ENCODE measurements around the gene PNPLA5. TPM values are rescaled to one million over a fixed set of nuclear protein-coding genes. Genes with fewer than 3 reads are reported as not detected.
"Not testable (repeated sequence)": the region's sequence is repeated elsewhere in the genome, so short reads cannot be mapped to it uniquely, and the experiment has no call there.

PNPLA5 gene
- polyA plus RNA-seq, 4 donors = 0.06 to 0.16 (median 0.13) TPM; not detected in 1

GRCh38 chr22:43883012-43883661 lies 8.7 kb downstream of the PNPLA5 start:
- DNase-seq (ENCODE audit: low read depth in 4 of 4, low spot score in 2 of 4) = peak in 1 of 4 donors; percentile 48

GRCh38 chr22:43882122-43882767 lies 9.6 kb downstream of the PNPLA5 start:
- no peak for DNase-seq (ENCODE audit: low read depth in 4 of 4, low spot score in 2 of 4)

- no peak for DNase-seq (ENCODE audit: low read depth in 4 of 4, low spot score in 2 of 4)
These were observed 10.4 kb downstream of the PNPLA5 start for GRCh38 chr22:43881091-43882061.

- DNase-seq (ENCODE audit: low read depth in 4 of 4, low spot score in 2 of 4) = no peak
These were observed 11.2 kb downstream of the PNPLA5 start for GRCh38 chr22:43880541-43880991.

- DNase-seq (ENCODE audit: low read depth in 4 of 4, low spot score in 2 of 4) = no peak
These were observed 11.8 kb downstream of the PNPLA5 start for GRCh38 chr22:43879901-43880540.

GRCh38 chr22:43878831-43879550 lies 12.8 kb downstream of the PNPLA5 start:
- no peak for DNase-seq (ENCODE audit: low read depth in 4 of 4, low spot score in 2 of 4)

- no peak for DNase-seq (ENCODE audit: low read depth in 4 of 4, low spot score in 2 of 4)
These were observed 13.6 kb downstream of the PNPLA5 start for GRCh38 chr22:43878079-43878795.

- DNase-seq (ENCODE audit: low read depth in 4 of 4, low spot score in 2 of 4) = no peak
These were observed 14.8 kb downstream of the PNPLA5 start for GRCh38 chr22:43876866-43877509.

- DNase-seq (ENCODE audit: low read depth in 4 of 4, low spot score in 2 of 4) = no peak
These were observed 22.0 kb downstream of the PNPLA5 start for GRCh38 chr22:43869799-43870198.

- DNase-seq (ENCODE audit: low read depth in 4 of 4, low spot score in 2 of 4) = not testable (repeated sequence)
These were observed 22.8 kb downstream of the PNPLA5 start for GRCh38 chr22:43869001-43869400.

GRCh38 chr22:43867839-43868635 lies 23.8 kb downstream of the PNPLA5 start:
- peak in 3 of 4 donors; percentile 64 to 76 (median 69) for DNase-seq (ENCODE audit: low read depth in 4 of 4, low spot score in 2 of 4)

GRCh38 chr22:43862882-43863202 lies 29.0 kb downstream of the PNPLA5 start:
- DNase-seq (ENCODE audit: low read depth in 4 of 4, low spot score in 2 of 4) = no peak

GRCh38 chr22:43862074-43862881 lies 29.5 kb downstream of the PNPLA5 start, which contains the start of gene SULT4A1:
TSS of gene SULT4A1 (minus strand) at chr22:43862513. CDS start at chr22:43862382, 131 bp downstream.
- no peak for DNase-seq (ENCODE audit: low read depth in 4 of 4, low spot score in 2 of 4)

- DNase-seq (ENCODE audit: low read depth in 4 of 4, low spot score in 2 of 4) = no peak
These were observed 30.3 kb downstream of the PNPLA5 start for GRCh38 chr22:43861529-43861928.

GRCh38 chr22:43860831-43861230 lies 31.0 kb downstream of the PNPLA5 start:
- no peak for DNase-seq (ENCODE audit: low read depth in 4 of 4, low spot score in 2 of 4)

GRCh38 chr22:43860126-43860525 lies 31.7 kb downstream of the PNPLA5 start:
- no peak for DNase-seq (ENCODE audit: low read depth in 4 of 4, low spot score in 2 of 4)

- no peak for DNase-seq (ENCODE audit: low read depth in 4 of 4, low spot score in 2 of 4)
These were observed 32.2 kb downstream of the PNPLA5 start for GRCh38 chr22:43859621-43860020.

All from left renal cortex interstitium (tissue), 4 donors.